Adrenal gland (tissue), 12 donors: ENCODE data around the gene DPP10. TPM values are rescaled to one million over a fixed set of nuclear protein-coding genes. Genes with fewer than 3 reads are reported as not detected.
A peak's percentile ranks its signal among the peaks of the same experiment; 100 is the strongest.

Source experiments
- DNase-seq, 7 donors: peaks; one replicate each; pipeline ENCODE4 v3.0.0-alpha.2; 2019 to 2020
- H3K27ac ChIP-seq, 5 donors: fragments of 200-600 bp; sonication (generic) in 4 of 5; 1 replicate in 3 of 5; 2 replicates in 2 of 5; pipeline versions ENCODE4 v1.5.1 to v1.8.0; 2016 to 2020; ENCODE audit warnings: mild to moderate bottlenecking in 1 of 5
- H3K27me3 ChIP-seq: fragments of 200-600 bp; 2 replicates; pipeline ENCODE4 v1.8.0; 2021
- H3K36me3 ChIP-seq, 2 donors: fragments of 200-600 bp; replicated peaks in 1 of 2; 1 replicate in 1 of 2; 2 replicates in 1 of 2; pipeline versions ENCODE4 v1.5.1 to v1.8.0; 2018 to 2022
- H3K4me1 ChIP-seq, 2 donors: fragments of 200-600 bp; replicated peaks in 1 of 2; 1 replicate in 1 of 2; 2 replicates in 1 of 2; pipeline versions ENCODE4 v1.5.1 to v1.8.0; 2018 to 2021
- H3K4me3 ChIP-seq, 4 donors: fragments of 200-600 bp; sonication (generic) in 3 of 4; one replicate each; pipeline ENCODE4 v1.5.1; 2016 to 2018
- H3K9me3 ChIP-seq, 3 donors: fragments of 200-600 bp; sonication (generic) in 1 of 3; replicated peaks in 1 of 3; 1 replicate in 2 of 3; 2 replicates in 1 of 3; pipeline versions ENCODE4 v1.5.1 to v1.8.0; 2016 to 2021
- POLR2A ChIP-seq, 2 donors: fragments of 450-650 bp; IDR thresholded peaks; one replicate each; pipeline ENCODE4 v1.6.1; 2017; ENCODE audit warnings: antibody characterized with exemption in 2 of 2, mild to moderate bottlenecking in 2 of 2, moderate library complexity in 1 of 2
- WGBS, 4 donors: extraction: QIAGEN DNeasy Blood & Tissue Kit in 2 of 4; methylation state at CpG; one replicate each; pipeline versions ENCODE4 v1.1.5 to v1.1.7; 2013 to 2017; 5-methylcytosine and 5-hydroxymethylcytosine counted together
- intact Hi-C, 2 donors: fragments of 100-400 bp; cut with DNase I; formaldehyde crosslinking; loops; one replicate each; pipeline versions ENCODE4 v1.14.1 to v1.15.0; 2022 to 2023
- polyA plus RNA-seq, 3 donors: library from polyadenylated mRNA; stranded (reverse); fragments of 200-250 nt in 2 of 3; fragments of 350-450 nt in 1 of 3; fragmentation: Illumina TruSeq in 1 of 3; extraction: RNeasy Lipid Tissue Mini Kit (QIAGEN cat#74804) in 1 of 3; gene quantifications; one replicate each; pipeline ENCODE4 v1.2.3, GENCODE V29; 2013 to 2014
- total RNA-seq, 9 donors: library from RNA; depleted of rRNA in 4 of 9; stranded (reverse); fragments of >200 nt in 4 of 9; fragments of 120-200 nt in 1 of 9; fragmentation: NEBNext Ultra II Directional in 1 of 9; extraction: Animal tissue kit (Norgen Biotek cat#: 25700) in 1 of 9; gene quantifications; one replicate each; pipeline versions ENCODE4 v1.1.0 to v1.2.4, GENCODE V29; 2013 to 2023
- TF ChIP-seq, protein P1 (sequence below), 6 experiments: fragments of 450-650 bp in 4 of 6; fragments of 200-600 bp in 2 of 6; sonication (generic) in 1 of 6; IDR thresholded peaks; 1 replicate in 5 of 6; 2 replicates in 1 of 6; pipeline versions ENCODE4 v1.5.1 to v1.8.0; 2016 to 2021; ENCODE audit warnings: antibody characterized with exemption in 6 of 6, mild to moderate bottlenecking in 2 of 6, moderate library complexity in 1 of 6
- donor health status: healthy with polysubstance abuse.
- donor health status: Bipolar disorder and iron deficiency.
- donor health status: DM: yes; HTN: yes; CAD: no.
- donor health status: DM: no; HTN: no; CAD: no.
- donor health status: DM: no; HTN: no; CAD: no.
- donor health status: DM: yes; HTN: yes; CAD: no.

DPP10 gene
- total and polyA plus RNA-seq, 12 donors = 5.2 to 257 (median 32.0) TPM

DNA sequence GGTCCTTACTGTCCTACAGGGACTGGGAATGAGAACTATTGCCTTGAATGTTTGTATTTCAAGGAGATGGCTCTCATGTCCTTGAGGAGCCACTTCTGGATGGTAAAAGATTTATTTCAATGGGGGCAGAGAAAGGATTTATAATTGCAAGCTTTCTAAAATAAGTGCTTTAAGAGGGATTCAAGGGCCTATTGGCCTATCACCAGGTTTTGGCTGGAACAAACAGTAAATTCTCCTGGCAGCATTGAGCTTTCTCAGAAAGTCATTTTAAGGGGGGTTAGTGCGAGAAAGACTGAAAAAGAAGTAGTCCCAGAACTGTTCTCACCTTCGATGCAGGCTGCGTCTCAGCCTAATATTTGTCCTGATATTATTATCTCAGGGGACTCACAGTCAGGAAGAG is 29.8 kb downstream of the DPP10 start:
- Histone ChIP-seq H3K27me3 (no peaks in the 10 kb centered on the region), H3K36me3 (no peaks in the 10 kb centered on the region), H3K4me3 (no peak overlapping the region), H3K27ac (no peak overlapping the region), H3K9me3 (no peaks in the 10 kb centered on the region), H3K4me1 (no peaks in the 10 kb centered on the region)
- intact Hi-C loops = no loop called here
- WGBS, 4 donors = 85 to 98% (median 91%) methylated on average over 3 of the region's 3 CpGs
- TF ChIP-seq, protein P1, sequence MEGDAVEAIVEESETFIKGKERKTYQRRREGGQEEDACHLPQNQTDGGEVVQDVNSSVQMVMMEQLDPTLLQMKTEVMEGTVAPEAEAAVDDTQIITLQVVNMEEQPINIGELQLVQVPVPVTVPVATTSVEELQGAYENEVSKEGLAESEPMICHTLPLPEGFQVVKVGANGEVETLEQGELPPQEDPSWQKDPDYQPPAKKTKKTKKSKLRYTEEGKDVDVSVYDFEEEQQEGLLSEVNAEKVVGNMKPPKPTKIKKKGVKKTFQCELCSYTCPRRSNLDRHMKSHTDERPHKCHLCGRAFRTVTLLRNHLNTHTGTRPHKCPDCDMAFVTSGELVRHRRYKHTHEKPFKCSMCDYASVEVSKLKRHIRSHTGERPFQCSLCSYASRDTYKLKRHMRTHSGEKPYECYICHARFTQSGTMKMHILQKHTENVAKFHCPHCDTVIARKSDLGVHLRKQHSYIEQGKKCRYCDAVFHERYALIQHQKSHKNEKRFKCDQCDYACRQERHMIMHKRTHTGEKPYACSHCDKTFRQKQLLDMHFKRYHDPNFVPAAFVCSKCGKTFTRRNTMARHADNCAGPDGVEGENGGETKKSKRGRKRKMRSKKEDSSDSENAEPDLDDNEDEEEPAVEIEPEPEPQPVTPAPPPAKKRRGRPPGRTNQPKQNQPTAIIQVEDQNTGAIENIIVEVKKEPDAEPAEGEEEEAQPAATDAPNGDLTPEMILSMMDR (IDR thresholded peaks at IDR 0.05) = no peak
- no peak for TF ChIP-seq POLR2A (IDR thresholded peaks at IDR 0.05)
- no peak for DNase-seq

DNA sequence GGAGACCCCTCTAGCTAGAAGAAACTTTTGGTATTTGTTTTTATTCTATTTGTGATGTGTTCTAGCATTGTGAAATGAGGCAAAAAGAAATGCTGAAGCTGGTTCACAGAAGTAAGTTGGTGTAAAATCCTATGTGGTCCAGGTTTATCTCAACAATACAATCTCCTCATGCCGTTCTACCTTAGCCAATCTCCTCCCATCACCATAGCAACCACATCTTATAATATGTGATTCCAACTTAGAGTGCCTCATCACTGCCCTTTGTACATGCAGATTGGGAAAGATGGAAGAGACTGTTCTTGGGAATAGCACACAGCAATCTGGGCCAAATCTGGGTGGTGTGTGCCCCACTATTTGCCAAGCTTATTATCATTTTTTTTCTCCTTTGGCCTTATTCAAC is 30.3 kb downstream of the DPP10 start:
- Histone ChIP-seq H3K27me3 (no peaks in the 10 kb centered on the region), H3K4me3 (no peak overlapping the region), H3K9me3 (no peaks in the 10 kb centered on the region), H3K27ac (no peak overlapping the region), H3K4me1 (no peaks in the 10 kb centered on the region), H3K36me3 (no peaks in the 10 kb centered on the region)
- intact Hi-C loops = no loop called here
- 82 to 95% (median 88%) methylated on average over 1 of the region's 1 CpG for WGBS, 4 donors
- DNase-seq = no peak
- TF ChIP-seq POLR2A (IDR thresholded peaks at IDR 0.05) = no peak
- TF ChIP-seq, protein P1 (IDR thresholded peaks at IDR 0.05) = no peak

DNA sequence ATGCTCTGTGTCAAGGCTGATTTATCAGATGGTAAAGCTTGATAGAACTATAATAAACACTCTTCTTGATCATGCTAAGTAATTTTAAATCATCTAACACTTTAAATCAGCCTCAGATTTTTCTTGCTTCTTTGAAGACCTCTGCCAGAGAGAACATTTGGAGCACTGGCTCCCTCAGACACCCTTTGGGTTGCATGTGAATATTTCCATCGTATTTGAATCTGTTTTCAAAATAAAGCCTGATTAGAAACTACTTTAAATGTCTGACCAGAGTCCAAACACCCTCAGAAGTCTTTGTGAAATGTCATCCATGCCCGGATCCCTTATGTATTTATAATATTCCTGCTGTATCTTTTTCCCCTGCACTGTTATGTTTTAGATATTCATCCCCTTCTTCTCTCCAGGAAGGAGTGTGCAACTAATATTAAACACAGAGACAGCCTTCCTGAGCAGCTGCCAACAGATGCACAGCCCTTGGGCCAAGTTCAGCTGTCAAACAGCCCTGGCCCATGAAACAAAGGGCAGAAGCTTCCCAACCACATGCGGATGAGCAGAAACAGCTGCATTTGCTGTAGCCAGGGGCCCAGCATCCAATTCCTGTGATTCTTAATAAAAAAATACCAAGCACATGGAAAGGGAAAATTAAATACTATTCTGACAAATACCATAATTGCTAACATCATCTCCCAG is 46.5 kb downstream of the DPP10 start:
- intact Hi-C loops = no loop called here
- WGBS, 4 donors = 66 to 71% (median 68%) methylated on average over 3 of the region's 3 CpGs
- DNase-seq = peak in 6 of 7 donors; percentile 2 to 51 (median 20)

DNA sequence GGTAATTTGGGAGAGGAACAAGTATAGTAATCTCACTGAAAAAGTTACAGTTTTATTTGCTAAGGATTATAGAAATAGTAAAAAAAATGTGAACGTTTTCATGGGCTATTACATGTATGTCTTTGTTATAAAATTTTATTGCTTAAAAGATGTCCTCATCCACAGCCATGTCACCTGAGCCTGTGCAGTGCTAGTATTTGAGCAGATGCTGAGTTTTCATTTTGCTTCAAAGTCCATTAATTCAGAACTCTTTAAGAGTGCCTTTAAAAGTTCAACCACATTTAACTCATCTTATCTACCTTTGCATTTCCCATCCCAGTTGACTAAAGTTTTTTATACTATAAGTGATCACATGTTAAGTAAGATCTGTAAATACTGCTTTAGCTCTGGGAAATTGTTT is 52.6 kb downstream of the DPP10 start:
- DNase-seq = no peak
- intact Hi-C loops = no loop called here

More for the DNA sequence above, 46.5 kb downstream of the DPP10 start:
- H3K27ac ChIP-seq = no peak overlapping the region
- H3K4me1 ChIP-seq = no peaks in the 10 kb centered on the region
- no peak for TF ChIP-seq POLR2A (IDR thresholded peaks at IDR 0.05)
- TF ChIP-seq, protein P1 (IDR thresholded peaks at IDR 0.05) = no peak
- H3K36me3 ChIP-seq = no peaks in the 10 kb centered on the region
- H3K9me3 ChIP-seq = no peaks in the 10 kb centered on the region
- H3K27me3 ChIP-seq = no peaks in the 10 kb centered on the region
- H3K4me3 ChIP-seq = no peak overlapping the region

More for the DNA sequence above, 52.6 kb downstream of the DPP10 start:
- WGBS, 4 donors = 47 to 63% (median 58%) methylated on average over 1 of the region's 1 CpG
- H3K9me3 ChIP-seq = no peaks in the 10 kb centered on the region
- H3K4me3 ChIP-seq = no peak overlapping the region
- no peak for TF ChIP-seq POLR2A (IDR thresholded peaks at IDR 0.05)
- TF ChIP-seq, protein P1 (IDR thresholded peaks at IDR 0.05) = no peak
- H3K27ac ChIP-seq = no peak overlapping the region
- no peaks in the 10 kb centered on the region for H3K36me3 ChIP-seq
- no peaks in the 10 kb centered on the region for H3K27me3 ChIP-seq
- H3K4me1 ChIP-seq = no peaks in the 10 kb centered on the region
